Kidney tubule cell (primary cell): Measurements from ENCODE around the gene TMEM106C.

Experiments used
- DNase-seq: peaks from one replicate; pipeline ENCODE4 v3.0.0-alpha.2; 2018; ENCODE audit warnings: low spot score

Gene TMEM106C

GRCh38 chr12:47963340-47964040 lies at the start of gene TMEM106C:
TSS of gene TMEM106C (plus strand) at chr12:47963596. CDS start at chr12:47964237, 641 bp downstream.
- peak; percentile 91 for DNase-seq

- DNase-seq = no peak
These were observed 42.5 kb upstream of the TMEM106C start for GRCh38 chr12:47920913-47921312.

GRCh38 chr12:47921907-47922306 lies 41.5 kb upstream of the TMEM106C start:
- no peak for DNase-seq

GRCh38 chr12:47927346-47927745 lies 36.0 kb upstream of the TMEM106C start:
- DNase-seq = no peak

- DNase-seq = no peak
These were observed 32.8 kb upstream of the TMEM106C start for GRCh38 chr12:47930634-47931033.

- DNase-seq = no peak
These were observed 32.2 kb upstream of the TMEM106C start for GRCh38 chr12:47931187-47931586.

- DNase-seq = no peak
These were observed 28.2 kb upstream of the TMEM106C start for GRCh38 chr12:47935184-47935583.

- peak; percentile 76 for DNase-seq
These were observed 25.3 kb upstream of the TMEM106C start for GRCh38 chr12:47938093-47938492.

- no peak for DNase-seq
These were observed 24.8 kb upstream of the TMEM106C start for GRCh38 chr12:47938594-47938993.

- DNase-seq = no peak
These were observed 24.3 kb upstream of the TMEM106C start for GRCh38 chr12:47939009-47939601.

- no peak for DNase-seq
These were observed 22.5 kb upstream of the TMEM106C start for GRCh38 chr12:47940773-47941474.

- no peak for DNase-seq
These were observed 22.0 kb upstream of the TMEM106C start for GRCh38 chr12:47941475-47941780.

- DNase-seq = peak; percentile 62
These were observed 21.4 kb upstream of the TMEM106C start for GRCh38 chr12:47941871-47942613.

GRCh38 chr12:47942614-47943225 lies 20.7 kb upstream of the TMEM106C start:
- peak; percentile 18 for DNase-seq

- DNase-seq = peak; percentile 13
These were observed 19.6 kb upstream of the TMEM106C start for GRCh38 chr12:47943623-47944340.

- DNase-seq = no peak
These were observed 18.6 kb upstream of the TMEM106C start for GRCh38 chr12:47944685-47945340.

- DNase-seq = peak; percentile 22
These were observed 18.1 kb upstream of the TMEM106C start for GRCh38 chr12:47945341-47945728.

GRCh38 chr12:47946413-47947323 lies 16.7 kb upstream of the TMEM106C start:
- peak; percentile 62 for DNase-seq

- no peak for DNase-seq
These were observed 16.1 kb upstream of the TMEM106C start for GRCh38 chr12:47947341-47947740.
